ENCODE results near the gene ZNF532.

DNA sequence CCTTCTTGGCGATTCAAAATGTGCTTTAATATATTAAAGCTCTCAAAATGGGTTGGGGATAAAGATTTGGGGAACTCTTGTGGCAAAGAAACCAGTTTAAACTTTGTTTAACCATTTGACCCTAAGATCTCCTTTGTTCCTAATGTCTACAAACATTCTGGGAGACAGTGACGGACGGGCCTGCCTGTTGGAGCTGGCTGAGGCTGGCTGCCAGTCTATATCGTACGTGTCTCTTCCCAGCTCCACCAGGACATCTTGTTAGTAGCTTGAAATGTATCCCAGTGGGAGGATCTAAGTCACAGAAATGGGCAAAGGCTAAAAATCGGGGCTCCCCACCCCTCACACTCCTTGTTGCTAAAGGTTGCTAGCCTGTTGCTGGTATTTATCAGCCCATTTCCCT, 30.7 kb downstream of the ZNF532 start:
- TF ChIP-seq, protein P1, sequence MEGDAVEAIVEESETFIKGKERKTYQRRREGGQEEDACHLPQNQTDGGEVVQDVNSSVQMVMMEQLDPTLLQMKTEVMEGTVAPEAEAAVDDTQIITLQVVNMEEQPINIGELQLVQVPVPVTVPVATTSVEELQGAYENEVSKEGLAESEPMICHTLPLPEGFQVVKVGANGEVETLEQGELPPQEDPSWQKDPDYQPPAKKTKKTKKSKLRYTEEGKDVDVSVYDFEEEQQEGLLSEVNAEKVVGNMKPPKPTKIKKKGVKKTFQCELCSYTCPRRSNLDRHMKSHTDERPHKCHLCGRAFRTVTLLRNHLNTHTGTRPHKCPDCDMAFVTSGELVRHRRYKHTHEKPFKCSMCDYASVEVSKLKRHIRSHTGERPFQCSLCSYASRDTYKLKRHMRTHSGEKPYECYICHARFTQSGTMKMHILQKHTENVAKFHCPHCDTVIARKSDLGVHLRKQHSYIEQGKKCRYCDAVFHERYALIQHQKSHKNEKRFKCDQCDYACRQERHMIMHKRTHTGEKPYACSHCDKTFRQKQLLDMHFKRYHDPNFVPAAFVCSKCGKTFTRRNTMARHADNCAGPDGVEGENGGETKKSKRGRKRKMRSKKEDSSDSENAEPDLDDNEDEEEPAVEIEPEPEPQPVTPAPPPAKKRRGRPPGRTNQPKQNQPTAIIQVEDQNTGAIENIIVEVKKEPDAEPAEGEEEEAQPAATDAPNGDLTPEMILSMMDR (IDR thresholded peaks at IDR 0.05) = no peak
- no peak for TF ChIP-seq POLR2A (IDR thresholded peaks at IDR 0.05)

Measured in heart left ventricle (tissue), 13 donors.